GM21447 (cell line): ENCODE measurements around the gene PRDM5.
A peak's percentile ranks its signal among the peaks of the same experiment; 100 is the strongest.
"Not testable (repeated sequence)": the region's sequence is repeated elsewhere in the genome, so short reads cannot be mapped to it uniquely, and the experiment has no call there.

Experiments used
- ATAC-seq: cut with Tn5 transposase; IDR thresholded peaks from one replicate; pipeline ENCODE4 v1.9.1; 2021; ENCODE audit not compliant: unreplicated experiment

PRDM5 gene

GRCh38 chr4:120763650-120764049 lies 158.9 kb downstream of the PRDM5 start:
- no peak for ATAC-seq

GRCh38 chr4:120761070-120761469 lies 161.5 kb downstream of the PRDM5 start:
- no peak for ATAC-seq

- no peak for ATAC-seq
Measured at GRCh38 chr4:120760047-120760446, 162.5 kb downstream of the PRDM5 start.

- ATAC-seq = no peak
Measured at GRCh38 chr4:120755864-120756263, 166.7 kb downstream of the PRDM5 start.

- ATAC-seq = no peak
Measured at GRCh38 chr4:120754590-120754989, 167.9 kb downstream of the PRDM5 start.

- no peak for ATAC-seq
Measured at GRCh38 chr4:120753854-120754253, 168.7 kb downstream of the PRDM5 start.

- ATAC-seq = no peak
Measured at GRCh38 chr4:120750152-120750525, 172.4 kb downstream of the PRDM5 start.

- peak; percentile 99 for ATAC-seq
Measured at GRCh38 chr4:120749445-120750151, 172.9 kb downstream of the PRDM5 start.

- ATAC-seq = not testable (repeated sequence)
Measured at GRCh38 chr4:120741636-120742035, 180.9 kb downstream of the PRDM5 start.

- ATAC-seq = no peak
Measured at GRCh38 chr4:120736312-120736711, 186.2 kb downstream of the PRDM5 start.

- ATAC-seq = no peak
Measured at GRCh38 chr4:120733968-120734367, 188.6 kb downstream of the PRDM5 start.

GRCh38 chr4:120733054-120733453 lies 189.5 kb downstream of the PRDM5 start:
- no peak for ATAC-seq

GRCh38 chr4:120731561-120731960 lies 191.0 kb downstream of the PRDM5 start:
- ATAC-seq = no peak

- no peak for ATAC-seq
Measured at GRCh38 chr4:120730777-120731320, 191.7 kb downstream of the PRDM5 start.

- ATAC-seq = no peak
Measured at GRCh38 chr4:120728892-120729675, 193.4 kb downstream of the PRDM5 start.

GRCh38 chr4:120725639-120726580 lies 196.6 kb downstream of the PRDM5 start:
- ATAC-seq = no peak

- no peak for ATAC-seq
Measured at GRCh38 chr4:120724656-120725055, 197.9 kb downstream of the PRDM5 start.

- no peak for ATAC-seq
Measured at GRCh38 chr4:120723986-120724385, 198.5 kb downstream of the PRDM5 start.

- ATAC-seq = no peak
Measured at GRCh38 chr4:120723105-120723504, 199.4 kb downstream of the PRDM5 start.

GRCh38 chr4:120722655-120723054 lies 199.9 kb downstream of the PRDM5 start:
- ATAC-seq = no peak

- no peak for ATAC-seq
Measured at GRCh38 chr4:120720354-120720934, 202.1 kb downstream of the PRDM5 start.
